Vagina (tissue), 2 donors: Measurements from ENCODE around the gene POC1A. TPM values are rescaled to one million over a fixed set of nuclear protein-coding genes. Genes with fewer than 3 reads are reported as not detected.
A peak's percentile ranks its signal among the peaks of the same experiment; 100 is the strongest.
"Not testable (repeated sequence)": the region's sequence is repeated elsewhere in the genome, so short reads cannot be mapped to it uniquely, and the experiment has no call there.

Experiments
- DNase-seq, 2 donors: peaks; one replicate each; pipeline ENCODE4 v3.0.0-alpha.2; 2017; ENCODE audit errors: extremely low spot score in 2 of 2
- H3K27ac ChIP-seq: fragments of 200-600 bp; sonication (generic); one replicate; pipeline ENCODE4 v1.5.1; 2019
- H3K27me3 ChIP-seq: fragments of 200-600 bp; sonication (generic); one replicate; pipeline ENCODE4 v1.5.1; 2019
- H3K36me3 ChIP-seq, 2 donors: fragments of 200-600 bp; sonication (generic); one replicate each; pipeline ENCODE4 v1.5.1; 2017 to 2019
- H3K4me1 ChIP-seq: fragments of 200-600 bp; sonication (generic); one replicate; pipeline ENCODE4 v1.5.1; 2019
- H3K4me3 ChIP-seq, 2 donors: fragments of 200-600 bp; sonication (generic); 1 replicate in 1 of 2; 2 replicates in 1 of 2; pipeline ENCODE4 v1.5.1; 2016 to 2019
- H3K9me3 ChIP-seq: fragments of 200-600 bp; sonication (generic); one replicate; pipeline ENCODE4 v1.5.1; 2019
- CTCF ChIP-seq, 3 experiments: fragments of 450-650 bp in 2 of 3; fragments of 200-600 bp in 1 of 3; sonication (generic) in 1 of 3; IDR thresholded peaks; one replicate each; pipeline ENCODE4 v1.5.1; 2017 to 2019; ENCODE audit warnings: antibody characterized with exemption in 3 of 3, mild to moderate bottlenecking in 2 of 3, moderate library complexity in 2 of 3
- POLR2A ChIP-seq, 2 donors: fragments of 450-650 bp; IDR thresholded peaks; one replicate each; pipeline ENCODE4 v1.6.1; 2017; ENCODE audit warnings: antibody characterized with exemption in 2 of 2, mild to moderate bottlenecking in 2 of 2, moderate library complexity in 2 of 2
- POLR2AphosphoS5 ChIP-seq, 2 donors: sonication (generic); formaldehyde crosslinking; IDR thresholded peaks; one replicate each; pipeline ENCODE4 v1.9.0; 2017; ENCODE audit warnings: antibody characterized with exemption in 2 of 2, mild to moderate bottlenecking in 2 of 2, low read depth in 1 of 2; ENCODE audit not compliant: insufficient read depth in 1 of 2
- intact Hi-C: fragments of 100-400 bp; cut with DNase I; formaldehyde crosslinking; loops from one replicate; pipeline ENCODE4 v1.15.1; 2023
- total RNA-seq: library from RNA; depleted of rRNA; stranded (reverse); fragments of >200 nt; gene quantifications from one replicate; pipeline ENCODE4 v1.2.3, GENCODE V29; 2016

Gene POC1A
- total RNA-seq, 1 donor from 2014 or later = 0.74 TPM

- Histone ChIP-seq H3K36me3 (no peaks in the 10 kb centered on the region), H3K27ac (no peak overlapping the region), H3K4me1 (peaks cover 10% of the 10 kb centered on the region), H3K4me3 (no peak overlapping the region), H3K9me3 (no peaks in the 10 kb centered on the region), H3K27me3 (no peaks in the 10 kb centered on the region)
- DNase-seq = peak in 1 of 2 donors; percentile 72
- TF ChIP-seq POLR2AphosphoS5 (IDR thresholded peaks at IDR 0.05; ENCODE audit: insufficient read depth in 1 of 2, low read depth in 1 of 2) (no peak), POLR2A (IDR thresholded peaks at IDR 0.05) (no peak), CTCF (IDR thresholded peaks at IDR 0.05) (no peak)
- intact Hi-C loops = no loop called here
Observed at GRCh38 chr3:52178537-52178936, 24.3 kb upstream of the POC1A start.

GRCh38 chr3:52178126-52178525 is 23.9 kb upstream of the POC1A start:
- DNase-seq, H3K27me3 ChIP-seq, H3K4me1 ChIP-seq, H3K4me3 ChIP-seq, H3K27ac ChIP-seq, H3K36me3 ChIP-seq, H3K9me3 ChIP-seq, intact Hi-C loops: not testable (repeated sequence)

GRCh38 chr3:52177701-52178042 is 23.4 kb upstream of the POC1A start:
- Histone ChIP-seq H3K27ac (no peak overlapping the region), H3K36me3 (no peaks in the 10 kb centered on the region), H3K4me3 (no peak overlapping the region), H3K9me3 (no peaks in the 10 kb centered on the region), H3K27me3 (no peaks in the 10 kb centered on the region), H3K4me1 (peaks cover 10% of the 10 kb centered on the region)
- TF ChIP-seq CTCF (IDR thresholded peaks at IDR 0.05) (no peak), POLR2AphosphoS5 (IDR thresholded peaks at IDR 0.05; ENCODE audit: insufficient read depth in 1 of 2, low read depth in 1 of 2) (no peak), POLR2A (IDR thresholded peaks at IDR 0.05) (no peak)
- DNase-seq = no peak
- intact Hi-C loops = no loop called here

DNA sequence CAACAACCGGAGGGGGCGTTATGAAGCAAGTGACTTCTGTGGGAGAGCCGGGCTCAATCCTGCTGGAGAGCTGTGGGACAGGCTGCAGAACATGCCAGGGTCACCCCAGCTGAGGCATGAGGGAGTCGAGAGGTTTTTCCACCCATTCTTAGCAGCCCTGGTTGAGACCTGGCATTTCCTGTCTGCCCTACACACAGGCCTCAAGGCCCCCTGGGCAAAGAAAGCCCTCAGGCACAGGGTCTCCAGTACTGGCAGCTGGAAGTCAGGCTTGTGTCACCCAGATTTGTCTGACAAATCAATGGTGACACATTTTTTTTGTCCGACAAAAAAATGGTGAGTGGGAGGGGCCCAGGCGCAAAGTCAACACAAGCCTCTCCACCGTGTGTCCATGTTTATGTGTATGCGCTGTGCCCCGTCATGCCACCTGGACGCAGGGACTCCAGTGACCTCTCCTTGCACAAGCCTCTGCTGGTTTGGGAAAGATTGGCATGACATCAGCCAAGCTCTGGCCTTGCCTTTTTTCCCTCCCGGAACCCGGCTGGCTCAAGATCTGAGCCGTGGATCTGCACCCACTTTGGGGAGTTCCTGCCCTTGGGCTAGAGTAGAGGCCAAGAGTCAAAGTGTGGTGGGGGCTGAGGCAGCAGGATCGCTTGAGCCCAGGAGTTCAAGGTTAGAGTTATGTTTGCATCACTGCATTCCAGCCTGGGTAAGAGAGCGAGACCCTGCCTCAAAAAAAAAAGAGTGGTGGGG is 22.9 kb upstream of the POC1A start:
- DNase-seq = peak in 1 of 2 donors; percentile 69
- Histone ChIP-seq H3K9me3 (no peaks in the 10 kb centered on the region), H3K4me3 (no peak overlapping the region), H3K27me3 (no peaks in the 10 kb centered on the region), H3K4me1 (peaks cover 10% of the 10 kb centered on the region), H3K36me3 (no peaks in the 10 kb centered on the region), H3K27ac (no peak overlapping the region)
- intact Hi-C loops = no loop called here
- no peak for TF ChIP-seq POLR2A (IDR thresholded peaks at IDR 0.05)
- no peak for TF ChIP-seq CTCF (IDR thresholded peaks at IDR 0.05)
- TF ChIP-seq POLR2AphosphoS5 (IDR thresholded peaks at IDR 0.05; ENCODE audit: insufficient read depth in 1 of 2, low read depth in 1 of 2) = no peak

- TF ChIP-seq POLR2A (IDR thresholded peaks at IDR 0.05) = no peak
- TF ChIP-seq POLR2AphosphoS5 (IDR thresholded peaks at IDR 0.05; ENCODE audit: insufficient read depth in 1 of 2, low read depth in 1 of 2) = no peak
- no peak for TF ChIP-seq CTCF (IDR thresholded peaks at IDR 0.05)
- intact Hi-C loops = no loop called here
- H3K4me1 ChIP-seq = peaks cover 10% of the 10 kb centered on the region
- no peaks in the 10 kb centered on the region for H3K9me3 ChIP-seq
- no peak overlapping the region for H3K27ac ChIP-seq
- no peaks in the 10 kb centered on the region for H3K36me3 ChIP-seq
- H3K27me3 ChIP-seq = no peaks in the 10 kb centered on the region
- H3K4me3 ChIP-seq = no peak overlapping the region
- peak in 1 of 2 donors; percentile 62 for DNase-seq
Observed at GRCh38 chr3:52176180-52176752, 22.0 kb upstream of the POC1A start.
